Measurements from ENCODE around the gene LANCL3.
"Not testable (repeated sequence)": the region's sequence is repeated elsewhere in the genome, so short reads cannot be mapped to it uniquely, and the experiment has no call there.

LANCL3 gene

DNA sequence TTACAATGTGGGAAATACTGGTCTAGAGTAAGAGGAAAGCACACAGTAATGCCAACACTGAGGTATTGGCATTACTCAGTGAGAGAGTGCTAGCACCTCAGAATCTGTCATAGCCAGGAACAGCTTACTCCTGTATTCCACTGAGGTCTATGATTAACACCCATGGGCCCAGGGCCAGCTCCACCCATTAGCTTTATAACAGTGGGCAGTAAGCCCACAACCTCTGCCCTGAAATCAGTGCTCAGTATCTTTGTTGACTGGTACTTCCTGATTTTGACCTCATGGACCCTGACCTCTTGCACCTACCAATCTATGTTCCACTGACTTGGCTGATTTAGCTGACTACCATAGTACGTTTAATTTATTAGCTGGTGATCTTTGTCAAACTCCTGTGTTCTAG is 56.1 kb downstream of the LANCL3 start:
- DNase-seq: no peak

DNA sequence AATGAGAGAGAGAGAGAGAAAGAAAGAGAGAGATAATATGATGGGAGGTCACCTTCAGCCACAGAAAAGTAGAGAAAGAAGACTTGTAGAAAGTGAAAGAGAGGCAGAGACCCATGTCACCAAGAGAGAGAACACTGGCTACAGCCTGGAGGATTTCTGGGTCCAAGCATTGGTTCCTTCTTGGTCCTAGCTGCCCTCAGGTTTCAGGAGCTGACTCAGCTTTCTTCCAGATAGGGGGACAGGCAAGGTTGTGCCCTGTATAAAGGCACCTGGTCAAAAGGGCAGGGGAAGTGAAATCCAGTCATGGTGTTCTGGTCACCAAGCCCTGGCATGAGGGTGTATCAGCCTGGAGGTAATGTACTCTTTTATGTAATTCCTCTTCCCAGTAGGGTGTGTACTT is 66.6 kb downstream of the LANCL3 start:
- DNase-seq: no peak

DNA sequence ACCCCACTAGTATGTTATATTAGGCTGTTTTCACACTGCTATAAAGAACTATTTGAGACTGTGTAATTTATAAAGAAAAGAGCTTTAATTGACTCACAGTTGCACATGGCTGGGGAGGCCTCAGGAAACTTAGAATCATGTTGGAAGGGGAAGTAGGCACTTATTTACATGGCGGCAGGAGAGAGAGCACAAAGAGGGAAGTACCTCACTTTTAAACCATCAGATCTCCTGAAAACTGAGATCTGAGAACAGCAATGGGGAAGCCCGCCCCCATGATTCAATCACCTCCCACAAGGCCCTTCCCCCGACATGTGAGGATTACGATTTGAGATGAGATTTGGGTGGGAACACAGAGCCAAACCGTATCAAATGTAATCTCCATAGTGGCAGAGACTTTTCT is 68.7 kb downstream of the LANCL3 start:
- DNase-seq: no peak

DNA sequence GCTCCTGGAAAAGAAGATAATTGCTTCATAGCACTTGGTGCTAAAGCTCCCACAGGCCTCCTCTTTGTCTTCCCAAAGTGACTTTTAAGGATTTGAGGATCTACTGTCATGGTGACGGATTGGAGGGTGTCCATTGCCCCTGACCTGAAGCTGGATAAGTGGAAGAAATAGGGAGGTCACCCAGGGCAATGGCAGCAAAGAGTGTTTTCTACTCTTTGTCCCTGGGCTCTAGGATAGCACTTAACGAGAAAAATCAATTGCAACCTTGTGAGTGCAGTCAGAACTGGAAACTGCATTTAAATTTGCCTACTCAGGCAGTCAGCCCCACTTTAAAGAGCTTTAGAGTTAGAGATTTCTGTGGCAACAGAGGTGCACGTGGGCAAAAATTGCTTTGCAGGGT is 70.4 kb downstream of the LANCL3 start:
- DNase-seq: no peak

DNA sequence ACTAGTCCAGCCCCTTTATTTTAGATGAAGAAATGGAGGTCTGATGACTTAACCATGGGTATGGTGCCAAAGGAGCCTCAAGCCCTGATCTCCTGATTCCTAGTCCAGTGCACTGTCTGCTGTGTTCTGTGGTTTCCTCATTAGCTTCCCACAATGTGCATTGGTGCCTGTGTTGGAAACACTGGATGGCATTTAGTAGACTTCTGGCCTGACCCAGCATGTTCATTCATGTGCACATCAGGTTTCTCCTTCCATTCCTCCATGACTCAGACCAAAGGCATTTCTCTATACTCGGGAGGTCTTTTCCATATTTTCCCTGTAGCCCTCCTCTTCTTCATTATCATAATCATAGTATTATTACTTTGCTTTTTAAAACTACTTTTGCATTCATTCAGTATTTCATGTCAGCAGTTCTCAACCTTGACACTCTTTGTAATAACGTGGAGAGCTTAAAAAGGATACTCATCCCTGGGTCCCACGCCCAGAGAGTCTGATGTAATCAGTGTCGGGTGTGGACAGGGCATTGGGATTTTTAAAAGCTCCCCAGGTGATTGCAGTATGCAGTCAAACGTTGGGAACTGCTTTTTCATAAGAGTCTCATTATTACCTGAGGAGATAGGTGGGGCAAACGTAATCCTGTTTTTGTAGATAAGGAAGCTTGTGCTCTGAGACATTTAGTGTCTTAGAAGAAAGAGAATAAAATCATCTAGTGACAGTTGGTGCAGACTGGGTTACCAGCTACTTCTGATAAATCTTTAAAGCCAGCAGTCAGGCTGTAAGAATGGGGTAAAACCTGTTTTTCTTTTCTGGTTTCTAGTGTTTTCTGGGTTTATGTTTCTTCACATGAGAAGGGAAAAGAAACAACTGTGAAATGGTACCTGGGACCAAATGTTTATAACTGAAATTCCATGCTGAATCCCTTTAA is 73.2 kb downstream of the LANCL3 start:
- no peak for DNase-seq

DNA sequence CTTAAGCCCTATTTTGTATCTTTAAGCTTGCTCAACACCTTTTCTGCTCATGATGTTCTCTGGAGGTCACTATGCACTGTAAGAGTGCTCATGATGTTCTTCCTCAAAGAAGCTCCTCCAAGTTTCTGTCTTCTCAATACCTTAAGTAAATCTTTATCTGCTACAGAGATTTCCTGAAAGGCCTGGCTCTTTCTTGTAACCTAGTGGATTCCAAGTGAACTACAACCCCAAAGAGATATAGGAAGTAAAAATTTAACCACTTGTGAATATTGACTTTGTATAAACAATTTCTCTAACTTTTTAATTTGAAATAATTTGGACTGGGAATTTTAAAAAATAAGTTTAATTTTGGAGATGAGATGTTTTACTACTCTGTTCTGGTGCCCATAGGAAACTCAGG is 74.8 kb downstream of the LANCL3 start:
- no peak for DNase-seq

DNA sequence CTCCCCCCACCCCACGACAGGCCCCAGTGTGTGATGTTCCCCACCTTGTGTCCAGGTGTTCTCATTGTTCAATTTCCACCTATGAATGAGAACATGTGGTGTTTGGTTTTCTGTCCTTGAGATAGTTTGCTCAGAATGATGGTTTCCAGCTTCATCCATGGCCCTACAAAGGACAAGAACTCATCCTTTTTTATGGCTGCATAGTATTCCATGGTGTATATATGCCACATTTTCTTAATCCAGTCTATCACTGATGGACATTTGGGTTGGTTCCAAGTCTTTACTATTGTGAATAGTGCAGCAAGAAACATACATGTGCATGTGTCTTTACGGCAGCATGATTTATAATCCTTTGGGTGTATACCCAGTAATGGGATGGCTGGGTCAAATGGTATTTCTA is 79.4 kb downstream of the LANCL3 start:
- DNase-seq: not testable (repeated sequence)

DNA sequence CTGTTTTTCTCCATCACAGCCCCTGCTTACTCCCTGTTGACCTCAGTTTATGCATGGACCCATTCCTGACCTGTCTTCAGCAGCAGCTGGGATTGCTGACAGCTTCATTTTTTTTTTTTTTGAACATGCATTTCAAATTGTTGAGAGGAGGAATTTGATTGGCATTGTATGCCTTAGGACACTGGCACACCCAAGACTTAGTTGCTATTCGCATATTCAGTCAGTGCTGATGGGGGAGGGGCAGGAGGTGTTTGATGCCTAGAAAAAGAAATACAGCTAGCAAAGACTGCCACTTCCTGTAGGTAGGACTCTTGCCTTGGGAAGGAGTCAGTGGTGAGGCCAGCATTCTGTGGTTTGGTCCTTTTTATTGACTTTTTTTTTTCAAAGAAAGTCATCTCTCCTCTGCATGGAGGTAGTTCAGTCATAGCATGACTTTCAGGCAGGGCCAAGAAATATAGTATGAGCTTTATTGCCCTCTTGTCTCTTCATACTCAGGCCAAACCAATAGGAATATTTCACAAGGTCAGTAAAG is 80.5 kb downstream of the LANCL3 start:
- no peak for DNase-seq

DNA sequence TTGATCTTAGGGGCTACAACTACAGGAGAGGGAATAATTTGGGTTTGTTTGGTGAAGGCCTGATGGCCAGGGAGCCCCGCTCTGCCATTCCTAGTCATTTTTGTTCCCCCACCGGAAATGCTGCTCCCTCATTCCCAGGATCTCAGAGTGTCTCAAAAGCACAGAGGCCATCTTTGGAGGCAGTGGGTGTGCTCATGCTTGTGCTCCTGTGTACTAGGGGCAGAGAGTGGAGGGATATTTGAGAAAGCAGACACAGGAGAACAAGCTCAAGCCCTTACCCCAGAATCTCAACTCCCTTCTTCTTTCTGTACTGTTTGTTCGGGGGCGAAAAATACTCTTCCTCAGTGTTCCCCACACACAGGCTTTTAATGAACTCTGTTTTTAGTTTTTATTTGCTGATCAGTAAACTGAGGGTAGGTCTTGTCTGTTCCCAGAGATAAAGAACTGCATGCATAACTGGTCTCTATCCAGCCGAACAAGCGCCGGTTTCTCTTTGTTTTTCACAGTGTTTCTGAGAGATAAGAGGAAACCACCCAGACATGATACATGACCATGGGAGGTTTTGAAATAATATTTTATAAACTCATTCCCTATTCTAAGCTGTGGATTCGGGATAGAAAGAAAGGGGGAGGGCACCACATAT is 81.2 kb downstream of the LANCL3 start:
- no peak for DNase-seq

DNA sequence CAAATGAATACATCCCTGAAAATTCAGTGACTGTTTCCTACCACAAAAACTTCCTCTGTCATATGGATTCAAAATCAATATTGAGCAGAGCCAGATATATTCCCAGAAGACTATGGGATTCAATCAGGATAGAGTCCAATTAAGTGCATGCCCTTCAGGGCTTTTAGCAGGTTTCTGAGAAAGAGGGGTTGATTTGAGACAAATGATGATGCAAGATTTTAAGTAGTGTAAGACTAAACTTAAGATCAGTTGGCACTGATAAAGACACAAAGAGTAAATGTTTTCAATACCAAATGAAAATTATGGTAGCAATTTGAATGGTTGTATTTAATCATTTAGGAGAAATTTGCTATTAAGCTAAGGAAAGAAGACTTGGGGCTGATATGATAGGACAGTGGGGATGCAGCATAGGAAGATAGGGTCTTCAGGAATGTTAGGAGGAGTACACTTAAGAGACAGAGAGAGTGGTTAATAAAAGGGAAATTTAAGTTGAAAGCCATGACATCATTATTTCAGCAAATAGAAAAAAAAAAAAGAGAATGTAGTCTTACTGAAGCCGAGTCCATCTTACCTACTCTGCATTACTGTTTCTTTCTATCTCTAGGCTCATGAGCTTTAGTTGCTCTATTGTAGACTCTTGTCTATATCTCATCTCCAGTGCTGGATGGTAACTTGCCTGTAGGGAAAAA is 82.1 kb downstream of the LANCL3 start:
- DNase-seq: no peak

DNA sequence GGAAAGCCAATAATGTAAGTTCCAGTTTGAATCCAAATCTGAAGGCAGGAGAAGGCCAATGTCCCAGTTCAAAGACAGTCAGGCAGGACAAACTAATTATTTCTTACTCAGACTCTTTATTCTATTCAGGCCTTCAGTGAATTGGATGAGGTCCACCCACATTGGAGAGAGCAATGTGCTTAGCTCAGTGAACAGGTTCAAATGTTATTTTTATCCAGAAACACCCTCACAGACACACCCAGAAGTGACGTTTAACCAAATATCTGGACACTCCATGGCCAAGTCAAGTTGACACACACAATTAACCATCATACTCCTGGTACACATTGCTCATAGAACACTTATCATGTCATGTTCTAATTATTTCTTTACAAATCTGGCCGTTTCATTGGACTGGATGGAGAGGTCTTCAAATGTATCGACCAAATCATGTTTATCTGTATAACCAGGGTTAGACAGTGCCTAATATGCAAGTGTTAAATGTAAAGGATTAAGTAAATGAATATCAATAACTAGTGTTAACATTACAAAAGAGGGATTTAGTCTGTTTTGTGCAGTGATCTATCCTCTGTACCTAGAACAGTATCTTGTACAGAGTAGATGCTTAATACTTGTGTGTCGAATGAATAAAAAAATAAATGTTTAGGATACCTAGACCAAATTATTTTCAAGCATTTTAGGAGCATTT is 87.0 kb downstream of the LANCL3 start:
- no peak for DNase-seq

DNA sequence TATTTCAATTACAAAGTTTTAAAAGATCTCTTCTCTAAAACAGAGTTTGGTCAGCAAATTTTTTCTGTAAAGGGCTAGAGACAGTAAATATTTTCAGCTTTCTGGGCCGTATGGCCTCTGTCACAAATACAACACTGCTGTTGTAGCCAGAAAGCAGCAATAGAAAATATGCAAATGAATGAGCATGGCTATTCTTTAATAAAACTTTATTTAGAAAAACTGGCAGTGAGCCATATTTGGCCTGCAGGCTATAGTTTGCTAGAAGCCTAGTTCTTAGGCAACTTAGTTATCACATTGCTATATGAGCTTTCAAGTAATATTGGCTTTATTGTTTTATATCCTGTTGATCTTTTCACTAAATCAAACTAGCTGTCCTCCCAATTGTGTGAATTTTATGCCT is 87.6 kb downstream of the LANCL3 start:
- DNase-seq: no peak

DNA sequence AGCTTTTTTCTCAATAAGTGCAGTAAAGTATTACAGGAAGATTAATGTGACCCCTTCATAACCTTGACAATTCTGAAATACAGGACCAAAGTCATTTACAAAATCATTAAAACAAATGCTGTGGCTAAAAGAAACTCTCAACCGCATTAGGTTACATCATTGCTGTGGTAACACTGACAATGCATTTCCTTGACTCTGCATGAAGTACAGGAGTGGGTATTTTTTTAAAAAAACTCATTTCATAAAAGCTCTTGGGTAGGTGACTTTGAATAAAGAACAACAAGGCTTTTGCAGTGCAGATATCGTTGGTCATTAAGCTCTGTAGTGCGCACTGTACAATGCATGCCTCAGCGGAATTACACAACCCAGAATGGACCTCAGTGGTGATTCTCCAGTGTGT is 90.7 kb downstream of the LANCL3 start:
- DNase-seq: no peak

DNA sequence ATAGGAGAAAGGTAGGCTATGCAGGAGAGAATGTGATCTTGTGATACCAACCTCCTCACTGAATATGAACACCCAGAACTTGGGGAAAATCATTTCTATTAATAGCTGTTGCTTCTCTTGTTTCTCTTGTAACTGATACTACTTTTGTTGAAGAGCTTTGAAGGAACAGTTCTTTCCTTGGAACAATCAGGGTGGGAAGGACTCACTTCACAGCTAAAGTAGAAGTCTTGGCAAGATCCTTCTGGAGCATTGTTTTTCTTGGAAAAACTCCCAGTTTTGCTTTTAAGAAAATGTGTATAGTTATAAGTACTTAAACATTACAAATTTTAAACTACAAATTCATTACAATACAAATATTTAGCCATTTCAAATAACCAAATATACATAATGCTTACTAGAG is 95.1 kb downstream of the LANCL3 start:
- DNase-seq: no peak

DNA sequence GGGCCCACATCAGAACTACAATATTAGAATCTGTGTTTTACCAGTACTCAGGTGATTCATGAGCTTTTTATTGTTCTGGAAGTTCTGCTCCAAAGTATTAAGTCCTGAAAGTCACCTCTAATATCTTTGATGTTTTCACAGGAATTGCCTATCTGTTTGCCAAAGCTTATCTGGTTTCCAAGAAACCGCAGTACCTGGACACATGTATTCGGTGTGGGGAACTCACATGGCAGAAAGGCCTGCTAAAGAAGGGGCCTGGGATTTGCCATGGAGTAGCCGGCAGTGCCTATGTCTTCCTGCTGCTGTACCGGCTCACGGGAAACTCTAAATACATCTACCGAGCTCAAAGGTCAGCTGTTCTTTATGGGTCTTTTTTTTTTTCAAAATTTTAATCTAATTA is 95.7 kb downstream of the LANCL3 start:
- no peak for DNase-seq

DNA sequence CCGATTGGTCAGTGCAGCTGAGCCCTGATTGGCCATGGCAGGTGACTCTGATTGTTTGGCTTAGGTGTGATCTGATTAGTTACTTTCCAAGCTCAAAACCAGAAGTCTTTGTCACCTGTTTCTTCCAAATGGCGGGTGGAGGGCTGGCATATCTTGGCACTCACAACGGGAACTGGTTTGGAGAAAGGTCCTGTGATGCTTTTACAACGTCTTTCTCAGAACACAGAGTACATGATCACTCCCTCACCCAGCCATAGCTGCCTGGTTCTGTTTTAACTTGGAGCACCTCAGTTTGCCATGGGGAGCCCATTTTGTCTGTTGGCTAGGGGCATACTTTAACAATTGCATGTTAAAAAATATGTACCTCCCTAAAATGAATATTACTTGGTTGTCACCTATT is 101.1 kb downstream of the LANCL3 start:
- DNase-seq: no peak

DNA sequence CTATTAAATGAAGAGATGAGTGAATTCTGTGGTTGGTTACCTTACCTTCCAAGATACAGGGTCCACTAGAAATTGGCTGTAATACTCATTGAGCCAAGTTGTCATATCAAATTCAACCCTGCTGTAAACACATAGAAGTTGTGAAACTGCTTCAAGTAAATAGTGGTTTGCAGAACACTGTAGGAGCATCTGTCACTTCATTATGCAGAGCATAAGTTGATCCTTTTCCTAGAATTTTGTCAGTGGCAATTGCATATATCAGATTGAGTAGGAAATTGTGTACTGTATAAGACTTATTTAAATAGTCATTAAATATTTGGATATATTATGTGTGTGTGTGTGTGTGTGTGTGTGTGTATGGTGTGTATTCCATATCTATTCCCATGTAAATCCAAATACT is 105.3 kb downstream of the LANCL3 start:
- no peak for DNase-seq

DNA sequence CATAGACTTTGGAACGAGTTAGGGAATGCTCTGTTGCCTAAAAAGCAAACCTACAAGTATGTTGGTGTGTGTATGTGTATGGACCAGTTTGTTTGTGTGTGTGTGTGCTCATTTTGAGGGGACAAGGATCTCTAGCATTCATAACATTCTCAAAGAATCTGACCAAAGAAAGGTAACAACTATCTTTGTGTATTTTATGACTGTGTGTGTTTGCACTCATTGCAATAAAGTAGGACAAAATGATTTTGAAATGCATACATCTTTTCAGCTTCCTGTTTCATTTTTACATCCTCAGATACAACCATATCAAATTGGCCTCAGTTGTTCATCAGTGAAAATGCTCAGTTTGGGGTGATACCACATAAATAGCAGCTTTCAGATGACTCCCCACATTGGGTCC is 105.8 kb downstream of the LANCL3 start:
- no peak for DNase-seq

DNA sequence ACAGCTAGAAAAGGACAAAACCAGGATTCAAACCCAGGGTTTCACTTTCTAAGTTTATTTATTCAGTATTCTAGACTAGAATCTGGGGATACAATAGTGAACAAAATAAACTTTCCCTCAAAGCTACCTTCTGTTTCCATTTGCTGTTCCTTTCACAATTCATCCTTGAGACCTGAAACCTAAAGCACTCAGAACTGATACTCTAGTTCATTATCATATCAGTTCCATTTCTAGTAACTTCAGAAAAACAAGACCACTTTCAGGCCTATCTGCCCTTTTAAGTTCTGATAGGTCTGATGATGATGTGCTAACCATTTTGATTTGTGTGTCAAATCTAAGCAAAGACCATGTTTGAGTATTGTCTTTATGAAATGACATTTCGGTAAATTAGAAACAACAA is 106.3 kb downstream of the LANCL3 start:
- no peak for DNase-seq

DNA sequence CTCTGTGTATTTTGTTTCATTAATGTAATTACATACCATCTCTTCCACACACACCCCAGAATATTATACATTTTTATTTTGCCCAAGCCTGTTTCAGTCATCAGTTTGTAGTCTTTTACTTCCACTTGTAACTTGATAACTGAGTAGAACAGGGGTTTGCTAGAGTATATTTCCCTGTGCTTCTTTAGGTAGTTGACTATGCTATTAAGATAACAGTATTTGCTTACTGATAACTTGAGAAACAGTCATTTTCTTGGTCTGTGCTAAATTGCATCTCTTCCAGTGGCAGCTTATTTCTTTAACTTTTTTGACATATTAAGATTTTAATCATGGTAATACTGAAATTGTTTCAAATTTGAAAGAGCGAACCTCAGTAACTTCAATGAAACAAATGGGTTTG is 107.1 kb downstream of the LANCL3 start:
- DNase-seq: no peak

DNA sequence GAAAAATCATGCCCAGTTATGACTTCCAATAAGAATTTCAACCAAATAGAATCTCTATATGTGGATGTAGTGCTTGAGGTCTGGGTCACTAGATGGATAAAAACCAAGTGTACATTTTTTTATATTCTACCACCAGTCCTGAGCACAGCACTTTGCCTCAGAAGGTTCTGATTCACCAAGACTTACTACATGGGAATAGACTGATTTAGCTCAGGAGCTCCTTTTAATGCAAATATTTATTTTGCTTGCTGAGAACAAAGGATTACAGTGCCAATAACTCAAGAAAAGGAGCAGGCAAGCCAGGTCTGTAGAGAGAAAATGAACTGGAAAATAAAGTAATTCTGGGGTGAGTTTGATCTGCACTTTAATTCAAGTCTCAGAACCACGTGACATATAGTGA is 107.8 kb downstream of the LANCL3 start:
- no peak for DNase-seq

DNA sequence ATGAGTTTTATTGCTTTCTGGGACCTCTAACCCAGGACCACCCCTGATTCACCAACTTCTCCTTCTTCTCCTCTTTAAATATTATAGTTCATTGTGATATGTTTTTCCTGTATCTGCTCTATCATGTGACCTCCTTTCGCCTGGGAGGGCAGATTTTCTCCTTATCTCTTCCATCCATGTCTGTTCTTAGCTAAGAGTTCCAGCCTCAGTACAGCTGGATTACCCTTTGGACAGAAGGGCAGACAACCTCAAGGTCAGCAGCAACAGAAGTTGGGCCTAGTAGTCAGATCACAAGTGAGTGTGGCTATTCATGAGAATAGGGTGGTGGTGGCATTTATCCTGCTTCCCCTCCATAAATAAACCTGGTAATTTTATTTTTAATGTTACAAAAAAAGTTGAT is 108.4 kb downstream of the LANCL3 start:
- DNase-seq: no peak

DNA sequence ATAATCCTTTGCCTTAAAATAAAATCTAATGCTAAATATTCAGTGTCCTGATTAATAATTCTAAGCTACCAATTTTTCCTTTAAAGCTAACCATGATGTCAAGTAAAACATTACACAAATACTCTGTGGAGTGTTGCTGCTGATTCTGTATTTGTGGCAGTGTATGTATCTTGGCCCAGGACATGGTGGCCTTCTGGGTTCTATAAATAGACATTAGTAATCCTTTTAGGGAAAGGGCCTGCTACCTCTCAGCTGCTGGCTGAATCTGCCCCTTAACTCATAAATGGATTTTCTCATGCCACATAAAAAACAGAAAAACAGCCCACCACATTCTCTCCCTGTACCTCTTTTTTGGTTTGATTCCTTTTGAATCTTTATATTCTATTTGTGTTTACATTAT is 113.0 kb downstream of the LANCL3 start:
- no peak for DNase-seq

All from NCI-H1105 treated with DMSO at 0.1 percent for 48 hours (cell line).